PC-3 (cell line): Measurements from ENCODE around the gene TMC5. TPM values are rescaled to one million over a fixed set of nuclear protein-coding genes. Genes with fewer than 3 reads are reported as not detected.

Experiments
- ATAC-seq: fragments of 200-7000 bp; cut with Tn5 transposase; 2 replicates; pipeline ENCODE4 v1.9.1; 2020; ENCODE audit warnings: mild to moderate bottlenecking, moderate library complexity
- BruUV-seq: library from RNA; stranded (reverse); fragments of 400-500 nt; replicated peaks from 2 replicates; lab custom pipeline; 2021; lab: Mats Ljungman, UMichigan
- CTCF ChIA-PET: fragments of 300-600 bp; sonication (Branson Sonifier 250); formaldehyde crosslinking; loops from one replicate; lab custom pipeline; 2022; ENCODE audit warnings: antibody characterized with exemption; lab: Charles Lee
- POLR2A ChIA-PET: fragments of 300-600 bp; sonication (Branson Sonifier 250); formaldehyde crosslinking; loops from one replicate; lab custom pipeline; 2022; ENCODE audit warnings: antibody characterized with exemption; ENCODE audit not compliant: unreplicated experiment; lab: Charles Lee
- DNase-seq: peaks from one replicate; pipeline ENCODE4 v3.0.0-alpha.2; 2015
- H2AFZ ChIP-seq: fragments of 300-600 bp; sonication (generic); 2 replicates; pipeline ENCODE4 v1.6.0; 2016; ENCODE audit warnings: antibody characterized with exemption, low read length
- H3F3A ChIP-seq: fragments of 300-600 bp; sonication (generic); one replicate; pipeline ENCODE4 v1.6.0; 2017; ENCODE audit warnings: antibody characterized with exemption, low read length, control low read depth, mild to moderate bottlenecking; ENCODE audit not compliant: unreplicated experiment
- H3K27ac ChIP-seq: fragments of 300-600 bp; sonication (generic); 2 replicates; pipeline ENCODE4 v1.5.1; 2016; ENCODE audit warnings: mild to moderate bottlenecking, low read length
- H3K27me3 ChIP-seq: fragments of 300-600 bp; sonication (generic); 2 replicates; pipeline ENCODE4 v1.6.1; 2016; ENCODE audit warnings: low read length, mixed read lengths
- H3K36me3 ChIP-seq: fragments of 300-600 bp; sonication (generic); 2 replicates; pipeline ENCODE4 v1.6.1; 2016; ENCODE audit warnings: low read depth, mixed run types, low read length, mixed read lengths
- H3K4me1 ChIP-seq: fragments of 300-600 bp; sonication (generic); 2 replicates; pipeline ENCODE4 v1.5.1; 2016; ENCODE audit warnings: low read length; ENCODE audit not compliant: insufficient read depth
- H3K4me2 ChIP-seq: fragments of 300-600 bp; sonication (generic); 2 replicates; pipeline ENCODE4 v1.6.0; 2016; ENCODE audit warnings: low read length
- H3K4me3 ChIP-seq: fragments of 300-600 bp; sonication (generic); 2 replicates; pipeline ENCODE4 v1.5.1; 2016; ENCODE audit warnings: mild to moderate bottlenecking, low read length, mixed read lengths
- H3K79me2 ChIP-seq: fragments of 300-600 bp; sonication (generic); 2 replicates; pipeline ENCODE4 v1.6.1; 2017; ENCODE audit warnings: low read length, mixed read lengths
- H3K9ac ChIP-seq: fragments of 300-600 bp; sonication (generic); 2 replicates; pipeline ENCODE4 v1.6.0; 2016; ENCODE audit warnings: mild to moderate bottlenecking, low read length
- H3K9me2 ChIP-seq: fragments of 300-600 bp; sonication (generic); replicated peaks from 2 replicates; pipeline ENCODE4 v1.6.1; 2016; ENCODE audit warnings: mixed run types, low read length, mixed read lengths
- H3K9me3 ChIP-seq: fragments of 300-600 bp; sonication (generic); 2 replicates; pipeline ENCODE4 v1.6.1; 2016; ENCODE audit warnings: low read length, mixed read lengths
- H4K20me1 ChIP-seq: fragments of 300-600 bp; sonication (generic); 2 replicates; pipeline ENCODE4 v1.6.1; 2016; ENCODE audit warnings: low read length, mixed read lengths
- CTCF ChIP-seq: fragments of 300-600 bp; sonication (generic); conservative IDR thresholded peaks from 2 replicates; pipeline ENCODE4 v1.5.1; 2017; ENCODE audit warnings: antibody characterized with exemption, low read depth, mild to moderate bottlenecking, low read length
- EZH2 ChIP-seq: fragments of 300-600 bp; sonication (generic); IDR thresholded peaks from one replicate; pipeline ENCODE4 v1.6.1; 2017; ENCODE audit warnings: antibody characterized with exemption, mild to moderate bottlenecking, low read length; ENCODE audit not compliant: unreplicated experiment
- EZH2phosphoT487 ChIP-seq: fragments of 300-600 bp; sonication (generic); IDR thresholded peaks from 2 replicates; pipeline ENCODE4 v1.6.1; 2018; ENCODE audit warnings: mild to moderate bottlenecking, antibody characterized with exemption, low read length, borderline replicate concordance
- intact Hi-C: fragments of 100-400 bp; cut with micrococcal nuclease; formaldehyde crosslinking; loops from 2 replicates; pipeline ENCODE4 v1.9.0; 2023
- total RNA-seq: library from RNA; depleted of rRNA; stranded (reverse); fragments of >200 nt; gene quantifications from 2 replicates; pipeline ENCODE4 v1.2.3, GENCODE V29; 2014

Gene TMC5
- total RNA-seq, 1 experiment from 2014 or later = 7.4 TPM

- intact Hi-C loops = loop anchor here (5.0 kb wide), 1 partner anchor 35 kb away; the partner anchor contains the start of gene VPS35L
- BruUV-seq = no TSS peak
- Histone ChIP-seq H3K27ac (no peak overlapping the region), H3K9ac (no peak overlapping the region), H3K9me3 (no peaks in the 10 kb centered on the region), H3K4me1 (peaks cover 54% of the 10 kb centered on the region), H3F3A (no peaks in the 10 kb centered on the region), H2AFZ (peak overlapping the region; percentile 68; the same call in 1 of the 2 replicates), H3K4me3 (peak overlapping the region; percentile 94; the same call in 1 of the 2 replicates), H4K20me1 (0 out of 2 replicates have a peak, but pooled peaks cover 4% of the 10 kb centered on the region), H3K4me2 (peak overlapping the region; percentile 98), H3K36me3 (no peaks in the 10 kb centered on the region), H3K9me2 (no peaks in the 10 kb centered on the region), H3K27me3 (no peaks in the 10 kb centered on the region), H3K79me2 (peaks cover 68% of the 10 kb centered on the region)
- no peak for ATAC-seq
- POLR2A ChIA-PET = no interaction called here
- CTCF ChIA-PET = no interaction called here
- TF ChIP-seq EZH2phosphoT487 (no peak), EZH2 (no peak), CTCF (no peak)
- peak; percentile 16 for DNase-seq
Observed at GRCh38 chr16:19522397-19522732, 104.7 kb downstream of the TMC5 start.

- TF ChIP-seq EZH2 = no peak
- Histone ChIP-seq H3K4me2 (no peak overlapping the region), H3K36me3 (no peaks in the 10 kb centered on the region; the same call in 1 of the 2 replicates), H3K79me2 (peaks cover 68% of the 10 kb centered on the region), H4K20me1 (0 out of 2 replicates have a peak, but pooled peaks cover 4% of the 10 kb centered on the region), H3K4me1 (peaks cover 52% of the 10 kb centered on the region), H3K9me2 (no peaks in the 10 kb centered on the region), H2AFZ (peak overlapping the region; percentile 68; the same call in 1 of the 2 replicates), H3K9me3 (no peaks in the 10 kb centered on the region), H3F3A (no peaks in the 10 kb centered on the region), H3K9ac (no peak overlapping the region), H3K4me3 (no peak overlapping the region), H3K27me3 (no peaks in the 10 kb centered on the region), H3K27ac (no peak overlapping the region)
- ChIA-PET CTCF (no interaction called here), POLR2A (no interaction called here)
- intact Hi-C loops = loop anchor here (5.0 kb wide), 1 partner anchor 35 kb away; the partner anchor contains the start of gene VPS35L
- BruUV-seq = no TSS peak
- DNase-seq (no peak), ATAC-seq (no peak)
Observed at GRCh38 chr16:19522760-19523159, 105.1 kb downstream of the TMC5 start.

- peaks cover 64% of the 10 kb centered on the region for H3K79me2 ChIP-seq
- CTCF ChIA-PET = no interaction called here
- H3F3A ChIP-seq = no peaks in the 10 kb centered on the region
- no peak overlapping the region for H3K27ac ChIP-seq
- H3K9me2 ChIP-seq = no peaks in the 10 kb centered on the region
- POLR2A ChIA-PET = no interaction called here
- 0 out of 2 replicates have a peak, but pooled peaks cover 4% of the 10 kb centered on the region for H4K20me1 ChIP-seq
- TF ChIP-seq EZH2phosphoT487 = no peak
- no peak for TF ChIP-seq CTCF
- TF ChIP-seq EZH2 = no peak
- peak overlapping the region; percentile 46 for H3K4me2 ChIP-seq
- no peaks in the 10 kb centered on the region for H3K9me3 ChIP-seq
- H3K4me1 ChIP-seq = peaks cover 48% of the 10 kb centered on the region
- no peak for ATAC-seq
- no TSS peak for BruUV-seq
- H3K9ac ChIP-seq = no peak overlapping the region
- no peak overlapping the region for H2AFZ ChIP-seq
- intact Hi-C loops = loop anchor here (5.0 kb wide), 1 partner anchor 34 kb away; the partner anchor contains the start of gene VPS35L
- peaks cover 4% of the 10 kb centered on the region; the same call in 1 of the 2 replicates for H3K36me3 ChIP-seq
- no peak for DNase-seq
- H3K27me3 ChIP-seq = no peaks in the 10 kb centered on the region
- no peak overlapping the region for H3K4me3 ChIP-seq
Observed at GRCh38 chr16:19523184-19523558, 105.5 kb downstream of the TMC5 start.
